ENCODE results near the gene TBX1. TPM values are rescaled to one million over a fixed set of nuclear protein-coding genes. Genes with fewer than 3 reads are reported as not detected.

The TBX1 gene
- total and polyA plus RNA-seq, 2 of the 13 experiments (the other 11 are each of a cell fraction or from before 2014, with no cell fraction given): not detected

- Histone ChIP-seq H4K20me1 (ENCODE audit: insufficient read depth, low read length) (no peaks in the 10 kb centered on the region; the same call in 1 of the 2 replicates), H3K27me3 (ENCODE audit: control insufficient read depth in 1 of 2, insufficient read depth in 2 of 2, low read length in 2 of 2) (peaks cover 21 to 94% of the 10 kb centered on the region in 2 experiments), H3K4me2 (ENCODE audit: low read depth, low read length) (no peak overlapping the region), H3K4me3 (replicated peaks in 1 of 3; ENCODE audit: insufficient read depth in 1 of 3, low read depth in 2 of 3, low read length in 3 of 3) (no peak overlapping the region), H3K79me2 (ENCODE audit: insufficient read depth, low read length) (no peaks in the 10 kb centered on the region), H3K9me3 (ENCODE audit: low read length) (no peaks in the 10 kb centered on the region), H2AFZ (ENCODE audit: low read length) (no peak overlapping the region), H3K9ac (ENCODE audit: insufficient read depth, low read depth, low read length) (no peak overlapping the region), H3K27ac (ENCODE audit: extremely low read length, insufficient read depth, low read length) (no peak overlapping the region), H3K36me3 (replicated peaks in 1 of 2; ENCODE audit: control insufficient read depth in 1 of 2, insufficient read depth in 2 of 2, low read length in 2 of 2) (no peaks in the 10 kb centered on the region), H3K4me1 (ENCODE audit: insufficient read depth, low read length) (peaks cover 29% of the 10 kb centered on the region; the same call in 1 of the 2 replicates)
- DNase-seq (ENCODE audit: low spot score) (no peak), ATAC-seq (no peak), FAIRE-seq (no peak)
- BruUV-seq (replicated peaks): no TSS peak
- TF ChIP-seq ZNF577 (CRISPR knock-in tag; IDR thresholded peaks at IDR 0.05; ENCODE audit: borderline replicate concordance, low read depth): no peak
- TF ChIP-seq ZNF33A (CRISPR knock-in tag; IDR thresholded peaks at IDR 0.05; ENCODE audit: borderline replicate concordance): no peak
- no peak for TF ChIP-seq ETV5 (CRISPR knock-in tag; IDR thresholded peaks at IDR 0.05; ENCODE audit: borderline replicate concordance)
- no peak for TF ChIP-seq USF2 (IDR thresholded peaks at IDR 0.05; ENCODE audit: low read depth, low read length)
- no peak for TF ChIP-seq USF2 (CRISPR knock-in tag; IDR thresholded peaks at IDR 0.05; ENCODE audit: borderline replicate concordance)
- TF ChIP-seq ZNF558 (CRISPR knock-in tag; IDR thresholded peaks at IDR 0.05; ENCODE audit: borderline replicate concordance): no peak
- TF ChIP-seq ZNF784 (CRISPR knock-in tag; IDR thresholded peaks at IDR 0.05; ENCODE audit: borderline replicate concordance): no peak
- TF ChIP-seq AHR (CRISPR knock-in tag; IDR thresholded peaks at IDR 0.05): no peak
- peak; percentile 47; the same call in 1 of the 2 replicates for TF ChIP-seq EZH2 (conservative IDR thresholded peaks at IDR 0.05; ENCODE audit: low read depth, low read length)
- no peak for TF ChIP-seq ZNF749 (CRISPR knock-in tag; IDR thresholded peaks at IDR 0.05; ENCODE audit: borderline replicate concordance)
- ChIA-PET CTCF (ENCODE audit: low intra/inter-chr PET ratio, low total read pairs) (no interaction called here), POLR2A (no interaction called here)
- 43% methylated on average over 9 of the region's 14 CpGs for WGBS (ENCODE audit: low lambda C conversion rate)
- intact Hi-C loops (cut with micrococcal nuclease; ENCODE audit: unreplicated experiment) (no loop called here), in situ Hi-C loops (cut with HindIII; ENCODE audit: extremely low pct_ligation_motif_present, low pct_unique_long_range_greater_than_20kb) (loop anchor here (10.0 kb wide), 1 partner anchor 160 kb away; no protein-coding TSS in a partner anchor)
These were observed 5.9 kb upstream of the TBX1 start for GRCh38 chr22:19754701-19755144.
